Esophagus muscularis mucosa (tissue), 4 donors: ENCODE results near the gene CACNA2D3.

Experiments
- EP300 ChIP-seq: sonication (generic); formaldehyde crosslinking; IDR thresholded peaks from one replicate; pipeline ENCODE4 v1.6.1; 2017; ENCODE audit warnings: antibody characterized with exemption
- POLR2A ChIP-seq: fragments of 450-650 bp; IDR thresholded peaks from one replicate; pipeline ENCODE4 v1.6.1; 2017; ENCODE audit warnings: antibody characterized with exemption, moderate library complexity, mild to moderate bottlenecking, low read depth
- POLR2AphosphoS5 ChIP-seq, 2 donors: sonication (generic); formaldehyde crosslinking; IDR thresholded peaks; one replicate each; pipeline ENCODE4 v1.6.1; 2017; ENCODE audit warnings: antibody characterized with exemption in 2 of 2
- TF ChIP-seq, protein P1 (sequence below), 3 experiments: fragments of 200-600 bp in 2 of 3; fragments of 450-650 bp in 1 of 3; sonication (generic) in 2 of 3; IDR thresholded peaks; one replicate each; pipeline ENCODE4 v1.5.1; 2017 to 2019; ENCODE audit warnings: antibody characterized with exemption in 3 of 3, mild to moderate bottlenecking in 2 of 3, moderate library complexity in 1 of 3

GRCh38 chr3:54494209-54494608 lies 371.9 kb downstream of the CACNA2D3 start:
- TF ChIP-seq, protein P1, sequence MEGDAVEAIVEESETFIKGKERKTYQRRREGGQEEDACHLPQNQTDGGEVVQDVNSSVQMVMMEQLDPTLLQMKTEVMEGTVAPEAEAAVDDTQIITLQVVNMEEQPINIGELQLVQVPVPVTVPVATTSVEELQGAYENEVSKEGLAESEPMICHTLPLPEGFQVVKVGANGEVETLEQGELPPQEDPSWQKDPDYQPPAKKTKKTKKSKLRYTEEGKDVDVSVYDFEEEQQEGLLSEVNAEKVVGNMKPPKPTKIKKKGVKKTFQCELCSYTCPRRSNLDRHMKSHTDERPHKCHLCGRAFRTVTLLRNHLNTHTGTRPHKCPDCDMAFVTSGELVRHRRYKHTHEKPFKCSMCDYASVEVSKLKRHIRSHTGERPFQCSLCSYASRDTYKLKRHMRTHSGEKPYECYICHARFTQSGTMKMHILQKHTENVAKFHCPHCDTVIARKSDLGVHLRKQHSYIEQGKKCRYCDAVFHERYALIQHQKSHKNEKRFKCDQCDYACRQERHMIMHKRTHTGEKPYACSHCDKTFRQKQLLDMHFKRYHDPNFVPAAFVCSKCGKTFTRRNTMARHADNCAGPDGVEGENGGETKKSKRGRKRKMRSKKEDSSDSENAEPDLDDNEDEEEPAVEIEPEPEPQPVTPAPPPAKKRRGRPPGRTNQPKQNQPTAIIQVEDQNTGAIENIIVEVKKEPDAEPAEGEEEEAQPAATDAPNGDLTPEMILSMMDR (IDR thresholded peaks at IDR 0.05) = no peak
- TF ChIP-seq EP300 (no peak), POLR2A (no peak), POLR2AphosphoS5 (IDR thresholded peaks at IDR 0.05) (no peak)
